ENCODE results near the gene CHST14.

DNA sequence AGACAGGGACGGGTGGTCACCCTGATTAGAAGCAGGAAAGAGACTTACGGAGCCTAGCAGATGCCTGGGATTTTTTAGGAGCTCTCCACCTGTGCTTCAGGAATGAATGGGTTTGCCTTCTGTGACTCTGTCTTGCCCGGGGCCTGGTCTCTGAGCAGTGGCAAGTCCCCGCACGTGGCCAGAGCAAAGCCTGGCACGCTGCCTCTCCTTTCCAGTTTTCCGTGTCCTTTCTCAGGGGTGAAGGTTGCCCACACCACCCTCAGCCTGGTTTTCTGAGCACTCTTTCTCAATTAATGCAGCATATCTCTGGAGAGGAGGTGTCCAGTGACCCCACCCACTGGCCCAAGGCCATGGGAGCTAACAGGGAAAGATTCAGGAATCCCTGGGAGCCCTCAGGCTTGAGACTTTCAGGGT is 14.5 kb upstream of the CHST14 start:
- TF ChIP-seq, protein P1, sequence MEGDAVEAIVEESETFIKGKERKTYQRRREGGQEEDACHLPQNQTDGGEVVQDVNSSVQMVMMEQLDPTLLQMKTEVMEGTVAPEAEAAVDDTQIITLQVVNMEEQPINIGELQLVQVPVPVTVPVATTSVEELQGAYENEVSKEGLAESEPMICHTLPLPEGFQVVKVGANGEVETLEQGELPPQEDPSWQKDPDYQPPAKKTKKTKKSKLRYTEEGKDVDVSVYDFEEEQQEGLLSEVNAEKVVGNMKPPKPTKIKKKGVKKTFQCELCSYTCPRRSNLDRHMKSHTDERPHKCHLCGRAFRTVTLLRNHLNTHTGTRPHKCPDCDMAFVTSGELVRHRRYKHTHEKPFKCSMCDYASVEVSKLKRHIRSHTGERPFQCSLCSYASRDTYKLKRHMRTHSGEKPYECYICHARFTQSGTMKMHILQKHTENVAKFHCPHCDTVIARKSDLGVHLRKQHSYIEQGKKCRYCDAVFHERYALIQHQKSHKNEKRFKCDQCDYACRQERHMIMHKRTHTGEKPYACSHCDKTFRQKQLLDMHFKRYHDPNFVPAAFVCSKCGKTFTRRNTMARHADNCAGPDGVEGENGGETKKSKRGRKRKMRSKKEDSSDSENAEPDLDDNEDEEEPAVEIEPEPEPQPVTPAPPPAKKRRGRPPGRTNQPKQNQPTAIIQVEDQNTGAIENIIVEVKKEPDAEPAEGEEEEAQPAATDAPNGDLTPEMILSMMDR (IDR thresholded peaks at IDR 0.05; ENCODE audit: poor library complexity, severe bottlenecking), result no peak
- TF ChIP-seq POLR2AphosphoS5 (IDR thresholded peaks at IDR 0.05) (no peak), TAF1 (IDR thresholded peaks at IDR 0.05; ENCODE audit: low read depth) (no peak), EZH2 (IDR thresholded peaks at IDR 0.05; ENCODE audit: borderline replicate concordance, insufficient read depth, low read length, poor library complexity, severe bottlenecking) (no peak), SMC3 (conservative IDR thresholded peaks at IDR 0.05; ENCODE audit: poor library complexity) (no peak), EP300 (conservative IDR thresholded peaks at IDR 0.05; ENCODE audit: poor library complexity, severe bottlenecking) (no peak)
- TF ChIP-seq, protein P2, sequence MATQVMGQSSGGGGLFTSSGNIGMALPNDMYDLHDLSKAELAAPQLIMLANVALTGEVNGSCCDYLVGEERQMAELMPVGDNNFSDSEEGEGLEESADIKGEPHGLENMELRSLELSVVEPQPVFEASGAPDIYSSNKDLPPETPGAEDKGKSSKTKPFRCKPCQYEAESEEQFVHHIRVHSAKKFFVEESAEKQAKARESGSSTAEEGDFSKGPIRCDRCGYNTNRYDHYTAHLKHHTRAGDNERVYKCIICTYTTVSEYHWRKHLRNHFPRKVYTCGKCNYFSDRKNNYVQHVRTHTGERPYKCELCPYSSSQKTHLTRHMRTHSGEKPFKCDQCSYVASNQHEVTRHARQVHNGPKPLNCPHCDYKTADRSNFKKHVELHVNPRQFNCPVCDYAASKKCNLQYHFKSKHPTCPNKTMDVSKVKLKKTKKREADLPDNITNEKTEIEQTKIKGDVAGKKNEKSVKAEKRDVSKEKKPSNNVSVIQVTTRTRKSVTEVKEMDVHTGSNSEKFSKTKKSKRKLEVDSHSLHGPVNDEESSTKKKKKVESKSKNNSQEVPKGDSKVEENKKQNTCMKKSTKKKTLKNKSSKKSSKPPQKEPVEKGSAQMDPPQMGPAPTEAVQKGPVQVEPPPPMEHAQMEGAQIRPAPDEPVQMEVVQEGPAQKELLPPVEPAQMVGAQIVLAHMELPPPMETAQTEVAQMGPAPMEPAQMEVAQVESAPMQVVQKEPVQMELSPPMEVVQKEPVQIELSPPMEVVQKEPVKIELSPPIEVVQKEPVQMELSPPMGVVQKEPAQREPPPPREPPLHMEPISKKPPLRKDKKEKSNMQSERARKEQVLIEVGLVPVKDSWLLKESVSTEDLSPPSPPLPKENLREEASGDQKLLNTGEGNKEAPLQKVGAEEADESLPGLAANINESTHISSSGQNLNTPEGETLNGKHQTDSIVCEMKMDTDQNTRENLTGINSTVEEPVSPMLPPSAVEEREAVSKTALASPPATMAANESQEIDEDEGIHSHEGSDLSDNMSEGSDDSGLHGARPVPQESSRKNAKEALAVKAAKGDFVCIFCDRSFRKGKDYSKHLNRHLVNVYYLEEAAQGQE (IDR thresholded peaks at IDR 0.05; ENCODE audit: borderline replicate concordance), result no peak

Measured in neural cell (in vitro differentiated cells).